NCI-H1417 (cell line): ENCODE data around the gene VCL.
A peak's percentile ranks its signal among the peaks of the same experiment; 100 is the strongest.

Experiments used
- DNase-seq, 3 experiments: peaks; one replicate each; lab custom pipeline; 2025; lab: John Stamatoyannopoulos, UW

Gene VCL

DNA sequence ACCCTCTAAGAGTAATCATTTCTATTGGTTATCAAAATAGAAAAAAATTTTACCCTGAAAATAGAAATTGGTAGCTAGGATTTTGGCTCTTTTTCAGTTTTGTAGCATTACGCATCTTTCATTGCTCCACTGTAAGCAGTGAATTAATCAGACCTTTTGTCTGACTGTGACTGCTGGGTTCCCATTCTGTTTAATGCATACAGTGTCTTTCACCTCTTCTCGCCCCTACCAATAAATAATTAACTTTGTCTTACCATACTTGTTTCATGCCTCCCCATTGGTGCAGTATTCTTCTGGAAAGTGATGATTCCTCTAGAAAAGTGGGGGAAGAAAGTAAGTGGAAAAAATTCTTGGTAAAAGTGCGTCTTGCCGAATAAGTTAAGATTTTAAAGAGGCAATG, 79.5 kb downstream of the VCL start:
- DNase-seq = no peak

DNA sequence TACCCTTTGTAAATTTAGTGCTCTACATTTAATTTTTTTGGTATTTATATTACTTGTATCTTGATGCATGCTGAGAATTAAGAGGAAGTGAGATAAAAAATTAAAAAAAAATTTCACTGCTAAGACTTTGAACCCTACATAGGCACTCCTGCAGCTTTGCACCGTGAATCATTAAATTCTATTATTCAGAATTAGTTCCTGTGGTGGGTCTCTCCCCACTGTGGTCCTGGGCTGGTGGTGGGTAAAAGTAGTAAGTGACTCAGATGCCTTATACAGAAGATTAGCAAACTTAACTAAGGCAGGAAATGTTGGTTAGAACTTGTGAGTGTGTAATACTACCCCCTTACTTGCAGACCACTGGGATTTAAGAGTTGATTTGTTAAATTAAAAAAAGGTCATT, 80.1 kb downstream of the VCL start:
- DNase-seq = no peak

DNA sequence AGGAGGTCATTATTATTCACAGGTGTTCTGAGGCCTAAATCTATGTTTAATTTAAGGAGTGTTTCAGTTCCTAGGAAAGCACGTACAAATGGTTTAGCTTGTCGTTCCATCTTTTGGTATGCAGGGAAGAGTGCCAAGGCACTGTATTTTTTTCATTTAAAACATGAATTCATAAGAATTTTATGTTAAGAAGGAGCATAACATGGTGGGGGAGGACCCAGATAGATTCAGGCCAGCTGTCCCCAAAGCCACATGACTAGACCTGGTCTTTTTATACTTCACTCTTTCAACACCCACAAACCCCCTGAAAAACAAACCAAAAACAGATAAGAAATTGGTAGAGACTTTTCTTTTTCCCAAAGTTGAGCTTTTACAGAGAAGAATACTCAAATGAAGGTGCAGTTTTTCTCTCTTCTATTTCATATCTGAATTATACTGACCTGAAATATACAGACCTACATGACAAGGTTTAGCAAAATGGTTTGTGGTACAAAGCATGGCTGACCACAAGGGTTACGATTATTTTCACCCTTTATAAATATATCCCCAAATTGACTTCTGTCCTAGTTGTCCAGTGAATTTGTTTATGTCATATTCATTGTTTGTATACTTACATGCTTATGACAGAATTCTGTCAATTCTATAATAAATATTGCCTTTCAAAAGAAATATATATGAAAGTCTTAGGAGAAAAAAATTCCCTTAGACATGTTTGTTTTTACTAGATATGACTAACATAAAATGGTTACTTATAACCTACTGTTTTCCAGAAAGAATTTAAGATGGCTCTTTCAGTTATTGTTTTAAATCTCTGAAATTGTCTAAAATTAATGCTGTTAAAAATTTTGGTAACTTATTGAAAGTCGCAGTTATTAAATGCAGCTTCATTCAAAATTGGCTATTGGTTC, 81.4 kb downstream of the VCL start:
- no peak for DNase-seq

DNA sequence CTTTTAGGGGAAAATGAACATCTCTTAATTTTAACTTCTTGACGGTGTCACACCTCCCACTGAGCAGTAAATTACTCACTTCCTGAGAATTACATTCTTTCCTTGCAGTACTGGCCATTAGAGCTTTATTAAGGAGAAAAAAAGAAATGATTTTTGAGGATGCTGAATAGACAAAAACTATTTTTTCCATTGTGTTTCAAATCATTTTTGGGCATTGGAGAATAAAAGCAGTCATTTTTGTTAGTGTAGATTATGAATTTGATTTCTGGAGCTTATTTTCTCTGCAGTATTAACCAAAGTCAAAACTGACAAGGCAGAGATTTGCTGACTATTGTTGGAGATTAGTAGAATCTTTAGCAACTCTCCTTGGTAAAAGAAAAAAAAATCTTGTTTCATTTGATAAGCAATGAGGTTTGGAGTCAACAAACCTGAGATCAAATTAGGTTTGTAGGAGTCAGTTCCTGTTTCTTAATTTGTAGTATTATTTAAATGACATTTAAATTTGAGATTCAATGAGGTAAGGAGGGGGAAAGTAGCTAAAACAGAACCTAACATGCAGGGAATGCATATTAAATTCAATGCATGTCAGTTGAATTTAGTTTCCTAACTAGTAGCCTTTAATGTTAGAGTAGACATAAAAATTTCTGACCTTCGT, 82.1 kb downstream of the VCL start:
- DNase-seq = peak in 1 of 3 experiments; percentile 4

DNA sequence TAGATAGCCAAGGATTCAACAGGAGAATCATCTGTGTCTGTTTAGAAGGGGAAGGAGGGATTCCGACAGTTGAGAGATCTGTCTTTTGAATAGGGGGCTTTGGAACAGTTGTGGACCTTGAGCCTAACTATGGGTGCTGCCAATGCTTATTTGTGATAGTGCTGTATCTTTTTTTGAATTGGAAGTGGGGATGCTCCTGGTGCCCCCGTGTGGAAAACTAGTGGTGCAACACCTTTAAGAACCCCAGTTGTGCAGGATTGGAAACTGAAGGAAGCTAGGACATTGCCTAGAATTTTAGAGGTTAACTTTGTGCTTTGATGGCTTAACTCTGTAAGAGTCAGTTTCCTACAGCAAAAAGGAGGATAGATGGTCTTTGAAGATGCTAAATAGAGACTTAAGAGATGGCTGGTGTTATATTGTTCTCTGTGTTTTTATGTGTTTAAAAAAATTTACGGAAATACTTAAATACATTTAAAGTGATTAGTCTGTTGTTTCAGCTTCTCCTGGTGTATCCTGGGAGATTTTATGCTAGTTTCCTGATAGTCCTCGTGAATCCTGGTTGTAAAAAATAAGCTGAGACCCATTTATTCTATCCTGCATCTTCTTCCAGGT, 83.4 kb downstream of the VCL start:
- peak; percentile 6 to 62 (median 22) for DNase-seq

DNA sequence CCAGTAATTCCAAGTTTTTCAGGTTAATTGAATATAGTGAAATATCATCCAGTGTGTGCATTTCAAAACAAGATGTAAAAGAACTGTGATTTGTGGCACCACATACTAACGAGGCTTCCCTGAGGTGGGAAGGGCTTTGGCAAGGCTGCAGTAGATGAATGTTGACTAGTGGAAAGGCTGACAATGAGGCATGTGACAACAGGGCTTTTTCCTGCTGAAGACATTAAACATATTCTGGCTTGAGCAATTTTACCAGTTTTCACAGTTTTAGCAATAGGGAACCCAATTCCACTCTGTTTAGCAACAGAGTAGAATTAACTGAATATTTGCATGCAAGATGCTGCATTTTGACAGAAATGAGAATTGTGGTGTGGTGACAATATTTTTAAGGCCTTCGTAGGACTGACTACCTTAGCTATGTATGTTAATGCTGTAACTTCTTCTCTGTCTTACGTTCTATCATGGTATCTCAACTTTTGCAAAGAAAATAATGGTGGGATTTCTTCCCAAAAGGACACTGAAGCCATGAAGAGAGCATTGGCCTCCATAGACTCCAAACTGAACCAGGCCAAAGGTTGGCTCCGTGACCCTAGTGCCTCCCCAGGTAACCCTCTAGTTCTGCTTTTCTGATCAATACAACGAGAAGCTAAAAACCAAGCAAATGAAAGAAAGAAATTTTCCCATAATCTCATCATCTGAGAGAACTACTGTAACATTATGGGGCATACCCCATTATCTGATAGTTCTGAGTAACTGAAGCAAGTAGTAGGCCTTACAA, 84.2 kb downstream of the VCL start:
- DNase-seq = no peak

DNA sequence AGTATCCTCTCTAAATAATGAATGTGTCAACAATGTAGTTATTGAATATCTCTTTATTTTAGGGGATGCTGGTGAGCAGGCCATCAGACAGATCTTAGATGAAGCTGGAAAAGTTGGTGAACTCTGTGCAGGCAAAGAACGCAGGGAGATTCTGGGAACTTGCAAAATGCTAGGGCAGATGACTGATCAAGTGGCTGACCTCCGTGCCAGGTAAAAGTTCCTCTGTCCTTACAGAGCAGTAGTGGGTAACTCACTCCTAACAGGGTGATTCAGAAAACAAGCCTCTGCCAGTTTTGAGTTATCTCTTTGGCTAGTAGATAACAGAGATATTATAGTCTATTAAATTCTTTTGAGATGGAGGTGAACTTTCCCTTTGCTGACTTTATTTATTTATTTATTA, 85.4 kb downstream of the VCL start:
- DNase-seq = no peak

DNA sequence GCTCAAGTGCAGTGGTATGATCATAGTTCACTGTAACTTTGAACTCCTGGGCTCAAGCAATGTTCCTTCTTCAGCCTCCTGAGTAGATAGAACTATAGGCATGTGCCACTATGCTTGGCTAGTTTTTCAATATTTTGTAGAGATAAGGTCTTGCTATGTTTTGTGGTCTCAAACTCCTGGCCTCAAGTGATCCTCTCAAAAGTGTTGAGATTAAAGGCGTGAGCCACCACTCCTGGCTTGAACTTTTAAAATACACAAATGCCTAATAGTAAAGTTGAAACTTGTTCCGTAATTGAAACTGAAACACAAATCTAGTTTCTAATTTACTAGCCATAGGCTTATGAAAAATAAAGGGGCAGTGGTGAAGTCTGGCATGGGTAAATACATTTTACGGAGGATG, 87.0 kb downstream of the VCL start:
- no peak for DNase-seq

DNA sequence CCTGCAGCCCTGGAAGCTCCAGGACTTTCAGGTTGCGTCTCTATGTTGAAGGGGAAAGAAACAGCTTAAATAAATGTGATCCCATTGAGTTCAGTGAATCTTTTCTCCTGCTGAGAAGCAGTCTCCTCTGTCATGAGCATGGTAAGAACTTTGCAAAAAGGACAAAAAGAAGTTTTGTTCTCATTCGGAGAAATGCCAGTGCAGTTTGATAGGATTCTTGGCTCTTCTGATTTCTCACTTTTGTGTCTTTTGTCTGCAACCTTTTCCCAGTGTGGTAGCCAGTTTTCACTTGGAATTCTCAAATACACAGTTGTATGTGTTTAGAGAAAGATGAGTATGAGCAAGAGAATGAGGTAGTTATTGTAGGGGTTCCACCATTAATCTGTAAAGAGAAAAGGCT, 88.4 kb downstream of the VCL start:
- no peak for DNase-seq

DNA sequence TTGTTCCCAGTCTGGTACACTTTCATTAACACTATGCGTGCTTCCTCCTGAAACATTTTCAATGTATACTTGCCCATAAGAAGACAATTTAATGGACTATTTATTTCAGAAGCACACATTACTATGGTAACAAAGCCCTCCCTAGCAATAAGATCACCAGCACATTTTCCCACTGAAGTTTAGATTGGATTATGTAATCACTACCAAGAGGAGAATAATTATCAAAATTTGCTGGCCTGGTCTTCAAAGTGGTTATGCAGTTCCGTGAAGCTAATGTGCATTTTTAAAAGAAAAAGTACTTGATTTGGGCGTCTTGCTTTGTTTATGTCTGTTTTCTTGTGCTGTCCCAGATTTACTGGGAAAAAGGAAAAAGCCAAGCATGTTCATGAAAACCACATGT, 90.8 kb downstream of the VCL start:
- peak in 1 of 3 experiments; percentile 2 for DNase-seq

DNA sequence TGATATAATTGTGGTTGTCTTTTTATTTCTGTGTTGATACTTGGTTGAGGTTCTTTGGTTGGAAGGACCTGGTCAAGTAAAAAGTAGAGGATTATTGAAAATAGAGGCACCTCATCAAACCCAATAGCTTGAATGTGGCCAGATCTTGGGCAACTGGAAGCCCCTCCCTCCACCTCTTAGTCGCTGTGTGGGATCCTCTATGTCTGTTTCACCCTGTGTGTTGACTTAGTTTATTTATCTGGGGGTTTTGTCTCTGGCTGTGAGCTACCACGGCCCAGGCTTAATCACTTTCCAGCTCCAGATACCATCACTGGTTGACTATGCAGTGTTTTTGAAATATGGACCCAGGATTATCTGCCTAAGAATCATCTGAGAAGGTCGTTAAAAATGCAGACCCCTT, 94.5 kb downstream of the VCL start:
- DNase-seq = no peak

DNA sequence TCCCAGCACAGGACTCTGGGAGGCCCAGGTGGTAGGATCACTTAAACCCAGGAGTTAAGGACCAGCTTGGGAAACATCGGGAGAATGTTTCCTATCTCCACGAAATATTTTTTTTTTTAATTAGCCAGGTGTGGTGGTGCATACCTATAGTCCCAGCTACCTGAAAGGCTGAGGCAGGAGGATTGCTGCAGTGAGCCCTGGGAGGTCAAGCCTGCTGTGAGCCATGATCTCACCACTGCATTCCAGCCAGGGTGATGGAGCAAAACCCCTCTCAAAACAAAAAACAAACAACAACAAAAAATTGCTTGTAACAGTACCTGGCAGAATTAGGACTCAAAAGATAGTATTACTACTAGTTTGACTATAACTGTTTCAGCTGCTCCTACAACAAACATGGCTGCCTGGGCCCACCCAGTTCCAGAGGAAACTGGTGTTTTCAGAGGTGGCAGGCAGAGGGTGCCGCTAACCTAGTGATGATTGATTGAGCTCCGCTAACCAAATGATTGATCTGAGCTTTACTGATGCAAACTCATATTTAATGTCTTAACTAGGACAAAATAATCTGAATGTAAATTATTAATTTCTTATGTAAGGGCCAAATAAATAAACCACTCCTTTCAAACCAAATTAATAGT, 95.7 kb downstream of the VCL start:
- peak in 2 of 3 experiments; percentile 4 to 48 for DNase-seq

DNA sequence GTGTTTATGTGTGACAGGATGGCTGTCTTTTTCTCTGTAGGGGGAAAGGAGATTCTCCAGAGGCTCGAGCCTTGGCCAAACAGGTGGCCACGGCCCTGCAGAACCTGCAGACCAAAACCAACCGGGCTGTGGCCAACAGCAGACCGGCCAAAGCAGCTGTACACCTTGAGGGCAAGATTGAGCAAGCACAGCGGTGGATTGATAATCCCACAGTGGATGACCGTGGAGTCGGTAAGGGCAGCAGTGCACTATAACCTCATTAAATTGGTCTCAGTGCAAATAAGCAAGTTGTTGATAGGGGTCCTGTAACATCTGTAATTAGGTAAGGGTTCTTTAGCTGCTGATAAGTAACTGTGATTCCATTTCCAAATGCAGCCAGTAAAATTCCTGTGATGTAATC, 96.3 kb downstream of the VCL start:
- DNase-seq = no peak

DNA sequence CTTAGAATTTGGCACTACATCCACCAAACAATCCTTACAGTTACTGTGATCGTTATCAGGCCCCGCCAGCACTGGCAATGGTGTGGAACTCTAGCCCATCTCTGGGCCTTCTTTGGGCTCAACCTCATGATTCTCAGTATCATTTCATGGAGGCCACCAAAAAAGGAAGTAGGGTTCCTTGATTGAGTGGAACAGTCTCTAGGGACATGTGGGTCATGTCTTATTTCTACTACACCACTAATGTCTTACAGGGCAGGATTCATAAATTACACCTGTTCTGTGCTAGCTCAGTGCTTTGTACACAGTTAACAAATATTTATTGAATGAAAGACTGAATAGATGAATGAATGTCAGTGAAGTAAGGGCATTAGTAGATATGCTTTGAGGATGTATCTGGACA, 98.9 kb downstream of the VCL start:
- no peak for DNase-seq

DNA sequence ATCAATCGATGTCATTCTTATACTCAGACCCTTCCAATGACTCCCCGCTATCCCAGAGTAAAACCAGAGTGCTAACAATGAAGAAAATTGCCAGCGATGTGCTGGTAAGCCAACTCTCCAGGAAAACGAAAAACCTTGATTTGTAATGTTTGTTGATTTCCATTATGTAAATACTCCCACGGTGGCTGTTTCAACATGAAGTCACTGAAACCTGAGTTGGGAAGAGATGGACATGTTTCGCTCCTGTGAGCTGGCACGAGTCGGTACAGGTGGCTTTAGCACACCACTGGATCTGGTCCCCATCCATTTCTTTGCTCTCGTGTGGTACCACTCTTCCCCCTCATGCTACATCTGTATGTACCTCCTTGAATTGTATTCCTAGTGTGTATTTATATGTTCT, 99.9 kb downstream of the VCL start:
- no peak for DNase-seq

DNA sequence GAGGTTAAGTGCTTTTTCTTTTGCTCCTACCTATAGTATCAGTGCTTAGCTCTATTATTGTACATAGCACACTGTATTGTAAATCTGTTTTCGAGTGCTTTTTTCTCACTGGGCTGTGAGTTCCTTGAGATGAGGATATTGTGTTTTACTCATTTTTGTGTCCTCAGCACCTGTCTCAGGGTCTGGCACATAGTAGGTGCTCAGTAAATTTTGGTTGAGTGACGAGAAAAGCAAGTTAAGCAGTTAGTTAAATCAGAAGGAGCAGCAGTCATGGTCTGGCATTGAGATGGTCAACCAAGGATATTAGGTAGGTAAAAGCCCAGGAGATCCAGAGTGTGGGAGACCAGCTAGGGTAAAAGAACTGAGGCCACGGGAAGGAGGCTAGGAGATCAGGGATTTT, 101.5 kb downstream of the VCL start:
- no peak for DNase-seq

DNA sequence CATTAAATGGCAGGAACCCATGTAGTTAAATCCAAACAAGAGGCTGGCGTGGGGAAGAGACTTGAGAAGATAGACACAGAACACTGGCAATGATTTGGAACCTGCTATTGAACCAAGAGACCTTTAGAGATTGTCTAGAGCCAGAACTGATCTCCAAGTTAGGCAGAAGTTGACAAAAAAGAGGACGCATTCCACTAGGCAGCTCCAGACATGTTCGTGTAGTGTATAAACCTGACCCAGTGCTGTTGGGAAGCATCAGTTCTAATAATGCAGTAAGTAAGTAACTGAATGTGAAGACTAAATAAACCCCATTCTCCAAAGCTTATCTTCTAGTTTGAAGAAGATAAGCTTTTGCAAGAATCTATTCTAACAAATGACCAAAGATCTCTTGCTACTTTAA, 101.9 kb downstream of the VCL start:
- DNase-seq = no peak

DNA sequence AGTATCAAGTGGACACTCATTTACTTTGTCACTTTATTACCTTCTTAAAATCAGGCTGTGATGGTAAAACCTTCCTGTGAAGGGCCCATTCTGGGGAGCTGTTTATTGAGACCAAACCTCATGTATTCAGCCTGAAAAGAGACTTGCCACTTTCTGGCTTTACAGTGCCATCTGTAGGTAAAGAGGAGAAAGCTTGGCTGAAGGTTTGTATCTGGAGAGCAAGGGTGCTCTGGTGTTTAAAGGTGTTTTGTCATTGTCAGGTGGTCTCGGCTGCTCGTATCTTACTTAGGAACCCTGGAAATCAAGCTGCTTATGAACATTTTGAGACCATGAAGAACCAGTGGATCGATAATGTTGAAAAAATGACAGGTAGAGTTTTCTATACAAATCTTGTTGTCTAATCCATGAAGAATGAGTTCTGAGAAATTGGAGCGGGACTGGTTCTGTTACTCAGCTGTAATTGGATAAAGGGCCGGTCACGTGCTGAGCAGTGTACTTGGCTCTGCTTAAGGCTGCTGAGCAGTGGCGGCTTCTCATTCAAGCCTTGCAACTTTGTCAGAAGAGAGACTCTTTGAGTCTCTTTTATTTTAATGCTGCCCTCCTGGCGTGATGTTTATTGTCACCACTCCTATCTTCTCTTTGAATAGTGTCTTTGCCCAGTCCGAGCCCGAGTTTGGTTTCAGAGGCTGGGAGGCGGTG, 105.8 kb downstream of the VCL start:
- peak in 1 of 3 experiments; percentile 21 for DNase-seq

DNA sequence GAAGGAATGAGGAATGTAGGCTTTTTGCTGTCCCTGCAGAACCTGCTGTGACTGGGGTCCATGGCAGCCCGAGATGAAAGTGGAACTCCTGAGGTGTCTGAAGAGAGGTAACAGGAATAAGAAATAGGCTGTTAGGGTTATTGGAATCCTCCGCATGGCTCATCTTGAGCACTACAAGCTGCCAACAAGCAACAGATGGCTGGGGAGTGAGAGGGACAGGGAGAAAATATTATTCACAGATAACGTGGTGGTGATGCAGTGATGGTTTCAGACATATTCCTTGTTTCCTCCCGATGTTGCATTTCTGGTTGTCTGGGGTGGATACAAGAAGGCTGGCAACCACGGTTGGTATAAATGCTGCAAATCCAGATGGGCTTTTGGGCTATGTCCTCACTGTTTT, 106.6 kb downstream of the VCL start:
- no peak for DNase-seq

DNA sequence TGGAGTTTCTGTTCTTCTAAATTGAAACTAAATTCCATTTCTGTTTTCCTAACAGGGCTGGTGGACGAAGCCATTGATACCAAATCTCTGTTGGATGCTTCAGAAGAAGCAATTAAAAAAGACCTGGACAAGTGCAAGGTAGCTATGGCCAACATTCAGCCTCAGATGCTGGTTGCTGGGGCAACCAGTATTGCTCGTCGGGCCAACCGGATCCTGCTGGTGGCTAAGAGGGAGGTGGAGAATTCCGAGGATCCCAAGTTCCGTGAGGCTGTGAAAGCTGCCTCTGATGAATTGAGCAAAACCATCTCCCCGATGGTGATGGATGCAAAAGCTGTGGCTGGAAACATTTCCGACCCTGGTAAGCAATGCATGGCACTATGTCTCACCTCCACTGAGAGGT, 107.1 kb downstream of the VCL start:
- no peak for DNase-seq

DNA sequence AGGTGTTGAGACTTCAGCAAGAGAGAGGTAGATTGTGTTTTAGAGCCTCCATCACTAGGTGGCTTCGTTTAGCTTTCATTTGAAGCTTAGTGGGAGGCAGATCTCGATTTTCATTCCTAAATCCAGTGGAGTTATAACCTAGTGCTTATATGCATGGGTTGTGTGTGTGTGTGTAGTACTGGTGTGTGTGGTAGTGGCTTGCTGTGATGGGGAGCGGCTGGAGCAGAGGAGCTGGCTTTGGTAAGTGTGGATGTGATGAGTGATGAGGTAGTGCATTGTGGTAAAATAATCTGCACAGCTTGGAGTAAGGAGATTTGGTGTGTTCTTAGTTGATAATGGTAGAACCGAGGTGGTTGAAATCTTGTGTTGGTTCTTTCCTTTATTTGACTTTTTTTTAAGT, 109.5 kb downstream of the VCL start:
- no peak for DNase-seq
